Lung microvascular endothelial cell (primary cell): ENCODE data around the gene LDLRAD4. TPM values are rescaled to one million over a fixed set of nuclear protein-coding genes. Genes with fewer than 3 reads are reported as not detected.

Experiments
- DNase-seq, 2 donors: peaks; one replicate each; pipeline versions ENCODE4 v3.0.0 to v3.0.0-alpha.2; 2010; ENCODE audit warnings: low read depth in 2 of 2
- total RNA-seq: library from RNA; depleted of rRNA; stranded (reverse); fragments of >200 nt; gene quantifications from 2 replicates; pipeline ENCODE4 v1.2.1, GENCODE V29; 2014

Gene LDLRAD4
- total RNA-seq, 1 donor from 2014 or later: 22.2 TPM

DNA sequence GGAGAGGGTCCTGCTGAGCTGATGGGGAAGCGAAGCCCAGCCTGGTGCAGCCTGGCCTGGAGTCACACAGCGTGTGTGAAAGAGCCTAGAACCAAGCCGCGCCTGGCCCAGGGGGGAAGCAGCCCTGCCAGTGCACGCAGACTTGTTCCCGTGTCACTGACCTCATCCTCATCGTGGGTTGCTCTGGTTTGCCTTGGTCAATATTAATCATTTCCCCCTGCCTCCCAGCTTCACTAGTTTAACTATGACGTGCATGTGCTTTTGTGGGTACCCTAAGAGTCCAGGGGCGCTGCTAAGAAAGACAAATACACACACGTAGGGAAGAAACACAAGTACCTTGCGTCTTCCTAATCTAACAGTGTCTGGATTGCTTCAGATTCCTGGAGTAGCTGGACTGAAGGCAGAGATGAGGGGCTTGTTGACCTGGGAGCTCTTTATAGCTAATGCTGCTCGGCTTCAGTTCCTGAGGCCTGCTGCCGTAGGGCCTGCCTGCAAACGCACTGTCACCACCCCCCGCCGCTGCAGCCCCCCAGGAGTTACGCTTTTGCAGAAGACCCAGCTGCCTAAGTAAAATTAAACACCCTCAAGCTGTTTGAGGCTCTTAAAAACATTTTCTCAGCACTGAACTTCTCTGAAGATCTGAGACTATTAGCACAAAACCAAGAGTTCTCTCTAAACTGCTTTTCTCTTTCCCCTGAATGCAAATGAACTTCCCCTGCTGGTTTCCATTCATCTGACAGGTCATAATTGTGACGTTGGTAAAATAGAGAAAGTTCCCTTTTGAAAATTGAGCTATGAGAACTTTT, 348.6 kb downstream of the LDLRAD4 start:
- no peak for DNase-seq

- no peak for DNase-seq
Observed at GRCh38 chr18:13568443-13569392, 350.2 kb downstream of the LDLRAD4 start.

DNA sequence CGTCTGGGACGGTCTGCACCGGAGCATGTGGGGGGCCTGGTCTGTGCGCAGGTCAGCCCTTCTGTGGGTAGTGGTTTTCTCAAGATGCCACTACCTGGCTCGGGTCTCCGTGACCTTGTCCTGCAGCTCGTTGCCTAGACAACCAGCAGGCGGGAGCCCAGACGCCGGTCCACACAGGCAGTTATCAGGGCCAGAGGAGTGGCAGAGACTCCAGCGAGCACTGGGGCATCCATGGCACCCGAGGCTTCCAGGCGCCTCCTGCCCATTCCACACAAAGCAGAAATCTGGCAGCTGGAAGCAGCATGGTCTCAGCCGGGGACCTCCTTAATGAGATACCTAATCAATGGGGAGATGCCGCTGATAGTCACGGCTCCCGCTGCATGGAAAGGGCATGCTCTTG, 351.7 kb downstream of the LDLRAD4 start:
- DNase-seq: no peak

GRCh38 chr18:13570856-13571495, 352.4 kb downstream of the LDLRAD4 start:
- DNase-seq: no peak

DNA sequence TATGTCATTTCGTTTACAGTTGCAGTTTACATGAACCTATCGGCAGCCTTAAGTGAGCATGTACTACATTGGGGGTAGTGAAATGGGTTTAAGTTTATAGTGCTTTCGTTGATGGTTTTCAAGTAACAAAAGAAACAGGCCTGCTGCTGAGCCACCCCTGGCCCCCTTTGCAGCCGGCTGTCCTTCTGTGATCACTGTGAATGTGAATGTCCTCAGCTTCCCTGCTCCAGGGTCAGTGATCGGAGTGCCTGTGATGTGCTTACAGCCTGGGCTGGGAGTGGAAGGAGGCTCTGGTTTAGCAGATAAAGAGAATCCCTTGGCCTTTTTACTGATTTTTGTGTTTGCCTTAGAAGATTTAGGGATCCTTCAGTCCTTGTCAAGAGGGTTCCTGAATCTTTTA, 353.6 kb downstream of the LDLRAD4 start:
- no peak for DNase-seq

GRCh38 chr18:13572721-13573120, 354.2 kb downstream of the LDLRAD4 start:
- DNase-seq: no peak

GRCh38 chr18:13573750-13574149, 355.2 kb downstream of the LDLRAD4 start:
- DNase-seq: no peak

DNA sequence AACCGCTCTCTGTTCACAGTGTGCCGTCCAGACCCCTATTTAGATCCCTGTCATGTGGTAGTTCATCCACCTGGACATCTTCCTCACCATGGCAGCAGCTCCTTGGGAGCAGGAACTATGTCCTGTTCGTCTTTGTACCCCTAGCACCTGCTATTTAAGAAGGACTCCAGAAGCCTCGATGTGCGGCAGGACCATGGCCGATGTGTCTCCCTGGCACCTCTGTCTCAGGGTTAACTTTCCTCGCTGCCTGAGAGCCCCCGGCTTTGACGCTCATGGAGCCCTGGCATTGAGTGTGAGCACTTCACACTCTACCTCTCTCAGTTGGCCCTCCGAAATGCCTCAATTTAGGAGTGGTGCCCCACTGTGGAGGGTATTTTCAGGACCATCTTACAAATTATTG, 355.8 kb downstream of the LDLRAD4 start:
- DNase-seq: no peak

- DNase-seq: no peak
Observed at GRCh38 chr18:13574761-13575160, 356.2 kb downstream of the LDLRAD4 start.

GRCh38 chr18:13576598-13576997, 358.0 kb downstream of the LDLRAD4 start:
- DNase-seq: no peak

DNA sequence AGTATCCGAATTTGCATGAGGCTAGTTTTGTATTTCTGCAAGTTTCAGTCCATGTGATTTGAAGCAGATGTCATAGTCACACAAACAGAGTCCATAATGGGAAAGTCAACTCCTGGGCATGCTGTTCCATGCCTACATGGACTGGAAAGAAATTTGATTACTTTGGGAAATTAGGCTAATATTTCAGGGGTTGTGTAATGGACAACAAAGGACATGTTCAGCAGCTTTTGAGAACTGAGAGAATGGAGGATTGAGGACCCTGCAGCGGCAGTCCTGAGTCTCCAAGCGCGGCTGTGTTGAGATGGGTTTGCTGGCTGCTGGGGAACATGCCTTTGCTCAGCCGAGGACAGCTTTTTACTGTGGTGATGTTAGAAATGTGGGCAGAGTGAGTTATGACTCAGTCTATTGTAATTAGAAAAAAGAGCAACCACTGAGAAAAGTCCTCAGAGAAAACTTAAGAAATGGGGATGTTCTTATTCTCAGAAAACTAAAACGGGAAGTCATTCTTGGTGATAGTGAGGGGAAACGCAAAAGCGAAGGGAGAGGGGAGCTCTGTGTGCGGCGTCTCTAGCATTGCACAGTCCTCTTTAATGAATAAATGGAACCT, 358.6 kb downstream of the LDLRAD4 start:
- no peak for DNase-seq

GRCh38 chr18:13577781-13578180, 359.2 kb downstream of the LDLRAD4 start:
- DNase-seq: no peak

GRCh38 chr18:13578400-13578799, 359.8 kb downstream of the LDLRAD4 start:
- DNase-seq: no peak

- DNase-seq: no peak
Observed at GRCh38 chr18:13579874-13580273, 361.3 kb downstream of the LDLRAD4 start.

GRCh38 chr18:13580351-13580750, 361.8 kb downstream of the LDLRAD4 start:
- no peak for DNase-seq

- DNase-seq: no peak
Observed at GRCh38 chr18:13580991-13581390, 362.4 kb downstream of the LDLRAD4 start.

DNA sequence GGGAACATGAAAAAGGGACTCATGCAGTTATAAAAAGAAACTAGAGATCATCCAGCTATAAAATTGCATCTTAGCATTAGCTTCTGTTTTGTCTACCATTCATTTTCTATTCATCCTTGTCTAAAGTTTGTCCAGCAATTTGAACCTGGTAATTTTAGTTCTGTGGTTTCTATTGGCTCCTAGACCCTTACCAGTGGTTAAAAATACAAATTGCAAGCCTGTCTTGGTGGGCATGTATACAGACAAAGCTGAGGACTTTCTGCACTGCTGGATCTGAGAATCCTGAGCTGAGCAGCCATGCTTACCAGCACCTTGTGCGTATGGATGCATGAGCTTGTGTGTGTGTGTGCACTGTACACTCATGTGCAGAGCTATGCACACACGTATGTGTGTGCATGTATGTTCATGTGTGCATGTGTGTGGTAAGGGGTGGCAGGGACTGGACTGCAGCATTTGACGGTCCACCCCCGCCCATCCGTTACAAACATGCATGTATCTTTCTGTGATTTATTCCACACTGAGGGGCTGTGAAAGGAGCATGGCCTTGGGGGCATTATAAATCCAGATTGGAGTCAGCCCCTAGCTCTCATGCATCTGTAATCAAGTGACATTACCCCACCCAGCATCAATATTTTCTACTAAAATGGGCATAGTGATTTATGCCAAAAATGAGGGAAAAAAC, 363.1 kb downstream of the LDLRAD4 start:
- DNase-seq: no peak

- no peak for DNase-seq
Observed at GRCh38 chr18:13582178-13582670, 363.7 kb downstream of the LDLRAD4 start.

GRCh38 chr18:13583576-13584550, 365.3 kb downstream of the LDLRAD4 start:
- no peak for DNase-seq

- no peak for DNase-seq
Observed at GRCh38 chr18:13584825-13585224, 366.3 kb downstream of the LDLRAD4 start.
